ENCODE measurements around the gene OPA1.

The OPA1 gene

GRCh38 chr3:193729088-193729465, 136.1 kb downstream of the OPA1 start:
- H3K27me3 ChIP-seq (ENCODE audit: control insufficient read depth, insufficient read depth, low read length) = no peaks in the 10 kb centered on the region

GRCh38 chr3:193729601-193730000, 136.6 kb downstream of the OPA1 start:
- Histone ChIP-seq H3K9me3 (ENCODE audit: control insufficient read depth, insufficient read depth, low read depth, low read length) (no peaks in the 10 kb centered on the region), H3K9ac (ENCODE audit: low read length) (no peak overlapping the region), H3K4me3 (ENCODE audit: low read depth, low read length) (no peak overlapping the region), H3K36me3 (ENCODE audit: control insufficient read depth, insufficient read depth, low read length) (no peaks in the 10 kb centered on the region), H3K4me1 (ENCODE audit: control insufficient read depth, insufficient read depth, low read length) (peaks cover 5% of the 10 kb centered on the region; the same call in 1 of the 2 replicates), H3K27ac (ENCODE audit: low read depth, low read length) (no peak overlapping the region), H3K27me3 (ENCODE audit: control insufficient read depth, insufficient read depth, low read length) (no peaks in the 10 kb centered on the region)

More at GRCh38 chr3:193729088-193729465, 136.1 kb downstream of the OPA1 start:
- Histone ChIP-seq H3K36me3 (ENCODE audit: control insufficient read depth, insufficient read depth, low read length) (no peaks in the 10 kb centered on the region), H3K27ac (ENCODE audit: low read depth, low read length) (no peak overlapping the region), H3K4me3 (ENCODE audit: low read depth, low read length) (no peak overlapping the region), H3K9ac (ENCODE audit: low read length) (no peak overlapping the region), H3K4me1 (ENCODE audit: control insufficient read depth, insufficient read depth, low read length) (peaks cover 5% of the 10 kb centered on the region; the same call in 1 of the 2 replicates), H3K9me3 (ENCODE audit: control insufficient read depth, insufficient read depth, low read depth, low read length) (no peaks in the 10 kb centered on the region)

GRCh38 chr3:193730511-193730910, 137.5 kb downstream of the OPA1 start:
- H3K9ac ChIP-seq (ENCODE audit: low read length) = no peak overlapping the region

GRCh38 chr3:193730976-193731375, 138.0 kb downstream of the OPA1 start:
- Histone ChIP-seq H3K27ac (ENCODE audit: low read depth, low read length) (no peak overlapping the region), H3K4me1 (ENCODE audit: control insufficient read depth, insufficient read depth, low read length) (peaks cover 5% of the 10 kb centered on the region; the same call in 1 of the 2 replicates), H3K9ac (ENCODE audit: low read length) (no peak overlapping the region), H3K4me3 (ENCODE audit: low read depth, low read length) (no peak overlapping the region), H3K9me3 (ENCODE audit: control insufficient read depth, insufficient read depth, low read depth, low read length) (no peaks in the 10 kb centered on the region), H3K27me3 (ENCODE audit: control insufficient read depth, insufficient read depth, low read length) (no peaks in the 10 kb centered on the region), H3K36me3 (ENCODE audit: control insufficient read depth, insufficient read depth, low read length) (no peaks in the 10 kb centered on the region)

More at GRCh38 chr3:193730511-193730910, 137.5 kb downstream of the OPA1 start:
- Histone ChIP-seq H3K9me3 (ENCODE audit: control insufficient read depth, insufficient read depth, low read depth, low read length) (no peaks in the 10 kb centered on the region), H3K4me1 (ENCODE audit: control insufficient read depth, insufficient read depth, low read length) (peaks cover 5% of the 10 kb centered on the region; the same call in 1 of the 2 replicates), H3K36me3 (ENCODE audit: control insufficient read depth, insufficient read depth, low read length) (no peaks in the 10 kb centered on the region), H3K27me3 (ENCODE audit: control insufficient read depth, insufficient read depth, low read length) (no peaks in the 10 kb centered on the region), H3K4me3 (ENCODE audit: low read depth, low read length) (no peak overlapping the region), H3K27ac (ENCODE audit: low read depth, low read length) (no peak overlapping the region)

GRCh38 chr3:193731656-193732055, 138.6 kb downstream of the OPA1 start:
- no peak overlapping the region for H3K4me3 ChIP-seq (ENCODE audit: low read depth, low read length)
- no peaks in the 10 kb centered on the region for H3K27me3 ChIP-seq (ENCODE audit: control insufficient read depth, insufficient read depth, low read length)
- H3K27ac ChIP-seq (ENCODE audit: low read depth, low read length) = no peak overlapping the region
- H3K4me1 ChIP-seq (ENCODE audit: control insufficient read depth, insufficient read depth, low read length) = peaks cover 5% of the 10 kb centered on the region; the same call in 1 of the 2 replicates
- H3K36me3 ChIP-seq (ENCODE audit: control insufficient read depth, insufficient read depth, low read length) = no peaks in the 10 kb centered on the region
- no peak overlapping the region for H3K9ac ChIP-seq (ENCODE audit: low read length)
- H3K9me3 ChIP-seq (ENCODE audit: control insufficient read depth, insufficient read depth, low read depth, low read length) = no peaks in the 10 kb centered on the region

GRCh38 chr3:193732391-193732790, 139.4 kb downstream of the OPA1 start:
- no peak overlapping the region for H3K9ac ChIP-seq (ENCODE audit: low read length)

GRCh38 chr3:193732827-193733226, 139.8 kb downstream of the OPA1 start:
- Histone ChIP-seq H3K9me3 (ENCODE audit: control insufficient read depth, insufficient read depth, low read depth, low read length) (no peaks in the 10 kb centered on the region), H3K4me3 (ENCODE audit: low read depth, low read length) (no peak overlapping the region), H3K27ac (ENCODE audit: low read depth, low read length) (no peak overlapping the region), H3K36me3 (ENCODE audit: control insufficient read depth, insufficient read depth, low read length) (no peaks in the 10 kb centered on the region), H3K27me3 (ENCODE audit: control insufficient read depth, insufficient read depth, low read length) (no peaks in the 10 kb centered on the region), H3K4me1 (ENCODE audit: control insufficient read depth, insufficient read depth, low read length) (peaks cover 5% of the 10 kb centered on the region; the same call in 1 of the 2 replicates), H3K9ac (ENCODE audit: low read length) (no peak overlapping the region)

More at GRCh38 chr3:193732391-193732790, 139.4 kb downstream of the OPA1 start:
- H3K36me3 ChIP-seq (ENCODE audit: control insufficient read depth, insufficient read depth, low read length) = no peaks in the 10 kb centered on the region
- H3K27me3 ChIP-seq (ENCODE audit: control insufficient read depth, insufficient read depth, low read length) = no peaks in the 10 kb centered on the region
- no peaks in the 10 kb centered on the region for H3K9me3 ChIP-seq (ENCODE audit: control insufficient read depth, insufficient read depth, low read depth, low read length)
- H3K4me1 ChIP-seq (ENCODE audit: control insufficient read depth, insufficient read depth, low read length) = peaks cover 5% of the 10 kb centered on the region; the same call in 1 of the 2 replicates
- H3K27ac ChIP-seq (ENCODE audit: low read depth, low read length) = no peak overlapping the region
- no peak overlapping the region for H3K4me3 ChIP-seq (ENCODE audit: low read depth, low read length)

GRCh38 chr3:193734737-193735366, 141.8 kb downstream of the OPA1 start:
- Histone ChIP-seq H3K9ac (ENCODE audit: low read length) (no peak overlapping the region), H3K27ac (ENCODE audit: low read depth, low read length) (no peak overlapping the region), H3K4me1 (ENCODE audit: control insufficient read depth, insufficient read depth, low read length) (peaks cover 5% of the 10 kb centered on the region; the same call in 1 of the 2 replicates), H3K27me3 (ENCODE audit: control insufficient read depth, insufficient read depth, low read length) (no peaks in the 10 kb centered on the region), H3K4me3 (ENCODE audit: low read depth, low read length) (no peak overlapping the region), H3K36me3 (ENCODE audit: control insufficient read depth, insufficient read depth, low read length) (no peaks in the 10 kb centered on the region), H3K9me3 (ENCODE audit: control insufficient read depth, insufficient read depth, low read depth, low read length) (no peaks in the 10 kb centered on the region)

- no peaks in the 10 kb centered on the region for H3K27me3 ChIP-seq (ENCODE audit: control insufficient read depth, insufficient read depth, low read length)
- H3K27ac ChIP-seq (ENCODE audit: low read depth, low read length) = no peak overlapping the region
- peaks cover 5% of the 10 kb centered on the region; the same call in 1 of the 2 replicates for H3K4me1 ChIP-seq (ENCODE audit: control insufficient read depth, insufficient read depth, low read length)
- H3K4me3 ChIP-seq (ENCODE audit: low read depth, low read length) = no peak overlapping the region
- H3K9me3 ChIP-seq (ENCODE audit: control insufficient read depth, insufficient read depth, low read depth, low read length) = no peaks in the 10 kb centered on the region
- H3K9ac ChIP-seq (ENCODE audit: low read length) = no peak overlapping the region
- no peaks in the 10 kb centered on the region for H3K36me3 ChIP-seq (ENCODE audit: control insufficient read depth, insufficient read depth, low read length)
These were observed 142.8 kb downstream of the OPA1 start for GRCh38 chr3:193735850-193736249.

- no peaks in the 10 kb centered on the region for H3K36me3 ChIP-seq (ENCODE audit: control insufficient read depth, insufficient read depth, low read length)
- no peaks in the 10 kb centered on the region for H3K27me3 ChIP-seq (ENCODE audit: control insufficient read depth, insufficient read depth, low read length)
- no peak overlapping the region for H3K27ac ChIP-seq (ENCODE audit: low read depth, low read length)
- H3K4me1 ChIP-seq (ENCODE audit: control insufficient read depth, insufficient read depth, low read length) = peaks cover 5% of the 10 kb centered on the region; the same call in 1 of the 2 replicates
- H3K9me3 ChIP-seq (ENCODE audit: control insufficient read depth, insufficient read depth, low read depth, low read length) = no peaks in the 10 kb centered on the region
- H3K9ac ChIP-seq (ENCODE audit: low read length) = no peak overlapping the region
- H3K4me3 ChIP-seq (ENCODE audit: low read depth, low read length) = no peak overlapping the region
These were observed 143.6 kb downstream of the OPA1 start for GRCh38 chr3:193736616-193737015.

- Histone ChIP-seq H3K4me1 (ENCODE audit: control insufficient read depth, insufficient read depth, low read length) (no peaks in the 10 kb centered on the region), H3K27ac (ENCODE audit: low read depth, low read length) (no peak overlapping the region), H3K9ac (ENCODE audit: low read length) (no peak overlapping the region), H3K27me3 (ENCODE audit: control insufficient read depth, insufficient read depth, low read length) (no peaks in the 10 kb centered on the region), H3K36me3 (ENCODE audit: control insufficient read depth, insufficient read depth, low read length) (no peaks in the 10 kb centered on the region), H3K4me3 (ENCODE audit: low read depth, low read length) (no peak overlapping the region), H3K9me3 (ENCODE audit: control insufficient read depth, insufficient read depth, low read depth, low read length) (no peaks in the 10 kb centered on the region)
These were observed 144.3 kb downstream of the OPA1 start for GRCh38 chr3:193737191-193737751.
